ENCODE data around the gene ASL.
"Not testable (repeated sequence)": the region's sequence is repeated elsewhere in the genome, so short reads cannot be mapped to it uniquely, and the experiment has no call there.

The ASL gene

DNA sequence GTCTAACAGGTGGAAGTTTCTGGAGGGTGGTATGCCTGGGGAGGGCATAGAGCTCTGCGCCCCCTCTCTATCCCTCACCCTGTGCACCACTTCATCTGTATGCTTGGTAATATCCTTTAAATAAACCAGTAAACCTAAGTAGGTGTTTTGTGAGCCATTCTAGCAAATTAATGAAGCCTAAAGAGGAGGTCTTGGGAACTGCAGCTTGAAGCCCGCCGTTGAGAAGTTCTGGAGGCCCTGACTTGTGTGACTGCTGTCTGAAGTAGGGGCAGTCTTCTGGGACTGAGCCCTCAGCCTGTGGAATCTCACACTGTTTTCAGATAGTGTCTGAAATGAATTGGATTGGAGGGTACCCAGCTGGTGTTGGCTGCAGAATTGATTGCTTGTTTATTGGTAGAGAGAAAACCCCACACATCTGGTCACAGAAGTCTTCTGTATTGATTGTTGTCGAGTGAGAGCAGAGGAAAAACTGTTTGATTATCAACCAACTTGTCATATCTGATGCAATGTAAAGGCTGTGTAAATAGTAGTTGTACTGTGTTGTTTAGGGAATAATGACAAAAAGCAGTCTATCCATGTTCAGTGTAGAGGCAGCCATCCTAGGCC lies 43.7 kb downstream of the ASL start:
- DNase-seq (ENCODE audit: low read depth, low spot score): no peak

DNA sequence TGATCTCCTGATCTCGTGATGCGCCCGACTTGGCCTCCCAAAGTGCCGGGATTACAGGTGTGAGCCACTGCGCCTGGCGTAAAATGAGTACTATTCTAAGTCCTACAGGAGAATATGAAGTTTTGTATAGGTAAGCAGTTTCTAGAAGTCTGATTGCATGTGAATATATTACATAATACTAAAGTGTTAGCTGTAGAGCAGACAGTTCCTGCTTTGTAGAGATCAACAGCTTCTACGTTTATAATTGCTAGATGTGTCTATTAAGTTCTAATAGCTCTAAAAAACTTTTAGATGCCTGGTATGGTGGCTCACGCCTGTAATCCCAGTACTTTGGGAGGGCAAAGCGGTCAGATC lies 47.5 kb downstream of the ASL start:
- no peak for DNase-seq (ENCODE audit: low read depth, low spot score)

DNA sequence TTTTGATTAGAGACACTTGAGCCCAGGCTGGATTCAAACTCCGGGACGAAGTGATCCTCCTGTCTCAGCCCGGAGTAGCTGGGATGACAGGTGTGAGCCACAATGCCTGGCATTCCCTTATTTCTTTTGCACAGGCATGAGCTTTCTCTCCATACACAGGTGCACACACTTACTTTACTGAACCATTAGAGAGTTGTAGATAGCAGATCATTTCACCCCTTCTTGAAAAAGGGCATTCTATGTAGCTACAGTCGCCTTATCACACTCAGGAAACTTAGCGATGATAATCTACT lies 48.9 kb downstream of the ASL start:
- DNase-seq (ENCODE audit: low read depth, low spot score): not testable (repeated sequence)

DNA sequence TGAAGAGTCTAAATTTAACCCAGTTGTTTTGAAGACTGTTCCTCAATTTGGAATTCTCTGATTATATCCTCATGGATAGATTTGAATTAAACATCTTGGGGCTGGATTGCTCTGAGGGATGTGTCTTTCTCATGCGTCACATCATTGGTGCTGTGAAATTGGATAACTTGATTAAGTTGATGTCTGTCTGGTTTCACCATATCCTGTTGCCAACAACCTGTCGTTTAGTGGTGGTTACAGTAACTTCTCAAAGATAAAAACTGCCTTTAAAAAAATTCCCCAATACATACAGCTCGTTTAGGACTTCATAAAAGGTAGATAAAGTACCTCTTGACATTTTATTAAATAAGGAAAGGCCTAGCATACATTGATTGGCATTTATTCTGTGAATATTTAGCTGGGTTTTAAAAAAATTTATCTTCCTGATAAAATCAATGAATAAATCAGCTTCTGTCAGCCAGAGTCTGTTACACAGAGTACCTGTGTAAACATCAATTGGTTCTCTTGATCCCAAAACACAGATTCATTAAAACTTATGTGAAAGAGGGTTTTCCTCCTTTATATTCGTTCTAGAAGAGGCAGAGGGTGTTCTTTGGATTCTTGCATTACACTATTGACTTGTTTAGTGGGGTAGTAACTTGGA lies 49.6 kb downstream of the ASL start:
- no peak for DNase-seq (ENCODE audit: low read depth, low spot score)

DNA sequence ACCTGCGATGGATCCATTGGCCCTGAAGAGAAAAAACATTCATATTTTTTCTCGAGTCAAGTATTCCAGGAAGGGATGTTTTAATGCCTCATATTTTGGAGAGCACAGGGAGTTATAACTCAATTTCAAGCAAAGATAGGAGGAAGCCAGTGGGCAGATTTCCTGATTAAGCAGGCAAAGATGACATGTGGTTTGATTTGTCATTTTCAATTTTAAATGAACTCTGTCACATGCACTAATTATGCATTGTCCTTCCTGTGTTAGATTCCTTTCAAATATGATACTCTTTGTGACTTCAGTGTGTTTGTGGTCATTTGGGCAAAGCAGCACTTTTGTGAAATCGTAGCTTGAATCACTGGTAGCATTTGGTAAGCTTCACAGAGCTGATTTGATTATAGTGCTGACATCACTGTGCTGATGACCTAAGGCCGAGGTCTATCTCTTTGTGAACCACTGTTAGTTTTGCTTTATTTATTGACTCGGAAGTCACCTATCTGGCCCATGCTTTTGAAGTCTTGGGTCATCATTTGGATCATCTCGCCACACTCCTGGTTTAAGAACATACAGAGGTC lies 50.2 kb downstream of the ASL start:
- not testable (repeated sequence) for DNase-seq (ENCODE audit: low read depth, low spot score)

DNA sequence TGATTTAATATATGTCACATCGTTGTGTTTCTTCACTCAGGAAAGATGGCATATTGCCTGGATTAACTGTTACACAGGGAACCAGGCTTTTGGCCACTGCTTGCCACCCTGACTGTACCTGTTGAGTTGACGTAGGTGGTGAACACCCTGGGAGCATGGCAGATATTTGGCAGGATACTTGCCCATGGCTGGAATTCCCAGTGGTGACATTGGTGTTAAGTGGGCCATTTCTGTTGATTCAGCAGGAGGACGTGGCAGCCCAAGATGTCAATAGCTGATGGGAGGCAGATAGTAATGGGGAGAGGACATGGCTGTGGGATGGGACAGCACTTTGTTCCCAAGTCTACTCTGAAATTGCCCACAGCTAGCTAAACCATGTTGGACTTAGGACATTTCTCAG lies 51.6 kb downstream of the ASL start:
- DNase-seq (ENCODE audit: low read depth, low spot score): not testable (repeated sequence)

DNA sequence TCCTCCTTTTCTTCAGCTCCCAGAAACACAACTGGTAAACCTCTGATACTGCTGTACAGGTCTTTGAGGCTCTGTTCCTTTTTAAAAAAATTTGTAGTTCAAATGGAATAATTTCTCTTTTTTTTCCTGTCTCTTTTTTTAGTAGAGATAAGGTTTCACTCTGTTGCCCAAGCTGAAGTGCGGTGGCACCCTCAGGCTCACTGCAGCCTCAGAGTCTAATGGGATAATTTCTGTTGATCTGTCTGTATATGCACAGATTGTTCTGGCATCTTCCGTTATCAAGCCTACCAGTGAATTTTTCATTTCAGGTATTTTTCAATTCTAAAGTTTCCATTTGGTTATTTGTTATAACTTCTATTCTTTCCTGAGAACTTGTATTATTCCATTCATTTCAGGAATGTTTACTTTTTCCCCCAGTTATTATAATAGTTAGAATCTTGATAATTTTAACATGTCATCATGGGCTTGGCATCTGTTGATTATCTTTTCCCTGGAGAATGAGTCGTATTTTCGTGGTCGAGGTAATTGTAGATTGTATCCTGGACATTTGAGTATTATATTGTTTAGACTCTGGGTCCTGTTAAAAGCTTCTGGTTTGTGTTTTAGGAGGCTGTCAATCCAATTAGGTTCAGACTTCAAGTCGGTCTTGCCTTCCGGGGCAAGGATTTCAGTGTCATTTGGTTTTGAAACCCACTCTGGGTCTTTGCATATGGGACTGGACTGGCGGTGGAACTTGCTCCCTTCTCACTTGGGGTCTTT lies 63.6 kb downstream of the ASL start:
- DNase-seq (ENCODE audit: low read depth, low spot score): no peak

DNA sequence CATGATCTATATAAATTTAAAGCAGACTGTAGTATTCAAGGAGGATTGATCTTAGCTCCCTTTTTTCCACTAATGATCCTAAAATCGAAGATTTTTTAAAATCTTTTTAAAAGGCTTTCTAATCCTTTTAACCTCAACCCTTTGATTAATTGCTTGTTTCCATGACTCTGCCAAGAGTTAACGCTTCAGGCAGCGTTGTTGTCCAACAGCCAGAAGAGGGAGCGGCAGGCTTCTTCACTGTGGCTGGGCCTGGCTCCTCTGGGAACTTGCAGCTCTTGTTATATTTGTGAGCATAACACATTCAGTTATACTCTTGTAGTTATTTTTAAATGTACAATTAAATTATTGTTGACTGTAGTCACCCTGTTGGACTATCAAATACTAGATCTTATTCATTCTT lies 65.3 kb downstream of the ASL start:
- DNase-seq (ENCODE audit: low read depth, low spot score): peak; percentile 56

DNA sequence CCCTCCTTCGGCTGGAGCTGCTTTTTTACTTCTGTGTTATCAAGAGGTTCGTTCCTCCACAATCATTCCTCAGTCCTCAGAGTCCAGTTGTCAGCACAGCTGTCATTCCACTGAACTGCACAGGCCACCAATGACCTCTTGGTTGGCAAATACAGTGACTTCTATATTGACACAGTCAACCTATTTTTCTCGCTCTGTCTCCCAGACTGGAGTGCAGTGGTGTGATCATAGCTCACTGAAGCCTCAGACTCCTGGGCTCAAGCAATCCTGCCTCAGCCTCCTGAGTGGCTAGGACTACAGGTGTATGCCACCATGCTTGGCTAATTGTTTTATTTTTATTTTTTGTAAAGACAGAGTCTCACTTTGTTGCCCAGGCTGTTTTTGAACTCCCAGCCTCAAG lies 66.7 kb downstream of the ASL start:
- no peak for DNase-seq (ENCODE audit: low read depth, low spot score)

DNA sequence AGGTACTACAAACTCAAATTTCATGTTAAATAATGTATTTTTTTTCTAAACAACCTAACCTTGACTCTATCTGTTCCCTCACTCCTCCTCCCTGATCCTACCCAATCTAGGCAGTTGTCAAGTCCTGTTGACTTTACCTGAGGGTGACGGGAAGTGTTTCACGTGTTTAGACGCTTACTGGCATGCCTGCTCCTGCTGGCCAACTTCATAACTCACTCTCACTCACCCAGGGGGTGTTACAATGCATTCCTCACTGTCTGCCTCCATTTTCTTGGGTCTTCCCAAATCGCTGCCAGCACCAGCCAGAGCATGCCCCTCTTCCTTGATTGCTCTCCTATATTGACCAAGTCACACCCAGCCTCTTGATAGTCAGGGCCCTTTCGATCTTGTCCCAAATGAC lies 67.4 kb downstream of the ASL start:
- no peak for DNase-seq (ENCODE audit: low read depth, low spot score)
